GM19193 (cell line): ENCODE data around the gene RBBP5.

Source experiments
- POLR2A ChIP-seq: IDR thresholded peaks from 4 replicates; pipeline ENCODE4 v1.6.1; 2011; ENCODE audit not compliant: insufficient read depth, insufficient read length; ENCODE audit errors: extremely low read depth

The RBBP5 gene

DNA sequence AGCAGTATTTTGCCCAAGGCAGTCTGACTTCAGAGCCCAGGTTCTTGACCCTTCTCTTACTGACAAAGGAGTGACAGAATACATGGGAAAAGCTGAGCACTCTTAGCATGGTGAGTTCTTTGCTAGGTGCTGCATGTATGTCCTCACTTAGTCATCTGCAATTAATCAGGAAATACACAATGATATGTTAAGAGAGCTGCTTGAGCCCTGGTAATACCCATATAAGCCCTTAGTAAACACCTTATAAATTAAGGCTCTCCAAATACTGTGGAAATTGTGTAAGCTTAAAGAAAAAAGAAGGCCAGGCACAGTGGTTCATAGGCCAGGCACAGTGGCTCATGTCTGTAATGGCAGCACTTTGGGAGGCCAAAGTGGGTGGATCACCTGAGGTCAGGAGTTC is 23.5 kb downstream of the RBBP5 start:
- no peak for TF ChIP-seq POLR2A

DNA sequence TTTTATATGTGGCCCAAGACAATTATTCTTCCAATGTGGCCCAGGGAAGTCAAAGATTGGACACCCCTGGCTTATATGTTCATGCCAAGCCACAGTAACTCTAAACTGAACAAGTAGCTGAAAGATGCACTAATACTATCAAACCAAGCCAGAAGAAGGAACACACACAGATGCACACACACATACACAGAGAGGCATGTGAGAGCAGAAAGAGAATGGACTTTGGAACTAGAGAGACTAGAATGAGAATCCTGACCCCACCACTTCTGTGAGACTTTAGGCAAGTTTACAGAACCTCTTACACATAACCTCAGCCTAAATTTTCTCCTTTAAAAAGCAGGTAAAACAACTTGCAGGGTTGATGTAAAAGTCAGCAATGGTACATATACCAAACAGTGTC is 26.4 kb downstream of the RBBP5 start:
- no peak for TF ChIP-seq POLR2A

DNA sequence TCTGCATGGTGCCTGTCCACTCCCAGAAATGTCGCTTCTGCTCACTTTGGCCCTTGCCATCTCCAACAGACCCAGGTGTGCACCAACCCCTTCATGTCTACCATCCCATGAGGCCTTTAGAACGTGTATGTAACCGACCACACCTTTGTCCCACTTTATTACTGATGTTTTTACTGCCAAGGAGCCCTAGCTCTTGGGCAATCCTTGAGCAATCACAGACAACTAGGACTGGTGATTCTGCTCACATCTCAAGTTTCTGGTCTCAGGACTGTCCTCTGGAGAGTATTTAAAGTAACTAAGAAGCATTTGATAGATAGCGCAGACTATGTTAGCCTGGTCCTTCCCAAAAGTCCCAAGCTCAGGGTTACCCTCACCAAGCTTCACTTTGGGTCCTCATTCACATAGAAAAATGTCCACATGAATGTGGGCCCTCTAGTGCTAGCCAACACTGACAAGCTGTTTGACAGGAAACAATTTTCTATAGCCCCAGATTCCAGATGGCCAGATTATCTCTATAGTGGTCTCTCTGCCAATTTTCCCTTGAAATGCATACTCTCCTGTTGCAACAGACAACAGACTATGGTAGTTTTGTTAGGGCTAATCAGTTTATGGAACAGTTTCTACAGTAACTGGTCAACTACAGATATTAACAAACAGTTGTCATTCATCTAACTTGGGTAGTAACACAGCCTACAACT is 30.6 kb downstream of the RBBP5 start:
- TF ChIP-seq POLR2A = no peak

DNA sequence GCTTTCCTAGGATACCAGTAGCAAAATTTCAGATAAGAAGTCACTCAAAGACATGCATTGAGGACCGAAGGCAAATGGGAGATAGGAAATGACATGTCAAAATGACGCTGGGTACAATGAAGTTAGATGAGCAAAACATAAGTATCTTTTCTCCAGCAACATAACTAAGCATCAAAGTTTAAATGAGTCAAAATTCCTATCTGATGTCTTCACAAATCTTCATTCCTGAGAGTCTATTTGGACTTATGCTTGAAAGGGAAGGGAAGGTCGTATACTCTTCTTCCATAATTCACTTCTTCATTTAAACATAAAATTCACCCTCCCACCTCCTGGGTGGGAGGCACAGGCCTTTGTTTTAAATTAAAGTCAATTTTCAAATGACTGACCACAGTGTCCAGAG is 33.4 kb downstream of the RBBP5 start:
- TF ChIP-seq POLR2A = no peak

DNA sequence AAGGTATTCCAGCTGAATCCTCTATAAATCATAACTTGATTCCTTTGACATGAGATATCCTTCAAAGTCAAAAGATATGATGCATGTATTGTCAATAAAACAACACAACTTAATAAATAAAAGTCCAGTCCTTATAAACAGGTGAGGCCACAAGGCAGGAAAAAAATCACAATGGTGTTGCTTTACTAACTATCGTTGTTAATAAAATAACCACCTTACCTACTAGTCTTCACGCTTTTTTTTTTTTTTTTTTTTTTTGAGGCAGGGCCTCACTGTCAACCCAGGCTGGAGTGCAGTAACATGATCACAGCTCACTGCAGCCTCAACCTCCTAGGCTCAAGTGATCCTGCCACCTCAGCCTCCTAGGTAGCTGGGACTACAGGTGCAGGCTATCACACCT is 37.4 kb downstream of the RBBP5 start, which contains the start of gene TMEM81:
Gene TMEM81 (minus strand): TSS at position 101 of the 400 bp plus-strand sequence. CDS start 140 bp downstream, outside the sequence.
- TF ChIP-seq POLR2A = no peak

DNA sequence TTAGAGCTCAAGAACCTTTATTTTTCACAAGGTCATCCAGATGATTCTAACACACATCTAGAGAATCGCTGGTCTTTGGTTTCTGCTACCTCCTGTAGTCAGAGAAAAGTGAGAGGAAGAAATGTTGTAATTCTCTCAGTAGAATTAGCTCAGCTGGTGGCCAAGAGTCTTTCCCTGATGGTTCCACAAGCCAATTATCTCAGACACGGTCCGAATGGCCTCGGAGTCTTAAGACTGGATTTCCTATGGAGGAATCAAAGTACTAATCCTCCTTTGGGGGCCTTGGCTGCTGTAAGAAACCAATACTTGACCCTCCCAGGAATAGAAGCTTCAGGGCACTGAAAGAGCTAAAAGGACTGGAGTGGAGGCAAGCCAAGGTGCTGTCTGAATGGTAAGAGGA is 39.3 kb downstream of the RBBP5 start:
- TF ChIP-seq POLR2A = no peak

DNA sequence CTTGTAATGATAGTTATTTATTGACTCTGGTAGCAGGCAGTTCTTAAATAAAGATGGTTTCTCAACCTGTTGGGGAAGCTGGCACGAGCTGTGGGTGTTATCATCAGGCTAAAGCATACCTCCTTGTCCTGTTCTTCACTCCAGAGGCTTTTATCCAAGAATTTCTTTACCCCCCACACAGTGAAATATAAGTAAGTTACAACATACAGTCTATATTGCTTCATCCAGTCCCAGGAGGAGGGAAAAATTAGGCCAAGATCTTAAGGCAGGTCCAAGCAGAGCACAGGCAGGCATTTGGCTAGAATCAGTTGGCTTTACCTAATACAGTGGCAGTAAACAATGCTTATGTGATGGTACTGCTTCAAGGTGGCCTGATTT is 43.9 kb downstream of the RBBP5 start:
- TF ChIP-seq POLR2A = no peak

DNA sequence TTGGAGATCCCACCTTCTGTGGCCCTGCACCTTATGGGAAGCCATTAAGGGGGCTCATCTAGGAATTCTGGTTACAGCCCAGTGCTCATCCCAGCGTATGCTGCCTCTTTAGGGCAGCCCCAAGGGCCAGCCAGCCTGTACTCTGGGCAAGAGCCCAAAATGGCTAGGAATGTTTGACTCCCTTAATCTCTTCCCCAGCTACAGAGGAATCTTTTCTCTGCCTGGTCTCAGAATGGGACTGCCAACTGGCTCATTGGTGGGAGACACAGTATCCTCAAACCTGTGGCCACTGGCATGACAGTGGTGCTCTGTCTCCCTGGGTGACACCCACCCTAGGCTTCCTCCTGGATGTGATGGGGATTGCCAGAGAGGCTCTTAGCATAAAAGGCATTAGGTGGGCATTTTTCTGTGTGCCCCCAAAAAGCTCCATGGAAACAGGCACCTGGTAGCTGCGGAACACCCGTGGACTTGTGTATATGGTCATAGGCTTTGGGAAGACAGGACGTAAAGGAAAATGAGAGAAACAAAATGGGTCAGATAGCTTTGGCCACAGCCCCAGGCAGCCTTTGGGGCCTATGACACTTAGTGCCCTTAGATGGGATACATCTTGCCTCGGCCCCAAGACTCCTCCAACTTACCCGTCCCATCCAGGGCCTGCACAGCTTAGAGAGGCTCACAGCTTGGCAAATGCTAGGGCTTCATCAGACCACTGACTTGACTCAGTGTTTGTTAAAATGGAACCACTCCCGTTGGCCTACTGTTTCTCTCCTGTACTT is 44.4 kb downstream of the RBBP5 start:
- TF ChIP-seq POLR2A = no peak

DNA sequence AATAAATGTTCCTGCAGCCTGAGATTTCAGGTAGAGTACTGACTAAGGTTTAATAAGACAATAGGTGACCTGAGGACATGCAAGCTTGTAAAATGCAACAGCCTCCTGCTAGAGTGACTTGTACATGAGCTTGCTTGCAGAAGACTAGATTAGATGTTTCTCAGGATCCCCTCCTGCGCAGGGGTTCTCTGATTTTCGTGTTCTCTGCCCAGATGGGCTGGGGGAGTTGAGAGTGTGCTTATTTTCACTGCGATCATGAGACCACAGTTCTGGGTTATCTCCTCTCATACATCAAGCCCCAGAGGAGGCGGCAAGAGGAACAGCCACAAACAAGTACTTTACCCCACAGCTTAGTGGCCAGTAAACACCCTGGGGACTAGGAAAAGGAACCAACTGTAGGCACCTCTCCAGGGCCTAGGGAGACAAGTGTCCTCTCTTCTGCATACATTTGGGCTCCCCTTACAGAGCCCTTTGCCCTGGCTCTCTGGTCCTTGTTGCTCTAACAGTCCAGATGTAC is 45.5 kb downstream of the RBBP5 start:
- no peak for TF ChIP-seq POLR2A

DNA sequence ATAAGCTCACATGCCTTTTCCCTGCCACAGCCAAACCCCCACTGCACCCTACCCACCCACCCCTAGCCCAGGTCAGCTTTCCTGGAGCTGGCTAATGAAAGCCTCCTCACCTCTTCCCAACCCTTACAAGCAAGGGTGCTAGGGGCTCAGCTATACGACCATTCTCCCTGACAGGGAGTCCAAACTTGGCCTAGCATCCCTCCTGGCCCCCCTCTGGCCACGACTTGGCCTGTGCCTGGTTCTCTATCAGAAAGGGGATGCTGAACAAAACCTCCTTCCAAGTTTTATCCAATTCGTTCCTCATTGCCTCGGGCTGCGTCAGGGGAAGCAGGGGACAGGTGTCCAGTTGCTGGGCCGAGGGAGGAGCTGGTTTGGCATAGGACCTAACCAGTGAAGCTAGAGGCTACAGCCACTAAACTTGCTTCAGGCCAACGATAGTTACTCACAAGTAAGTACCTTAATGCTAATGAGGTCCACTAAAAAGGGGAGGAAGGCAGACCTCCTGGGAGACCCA is 46.1 kb downstream of the RBBP5 start:
- no peak for TF ChIP-seq POLR2A

DNA sequence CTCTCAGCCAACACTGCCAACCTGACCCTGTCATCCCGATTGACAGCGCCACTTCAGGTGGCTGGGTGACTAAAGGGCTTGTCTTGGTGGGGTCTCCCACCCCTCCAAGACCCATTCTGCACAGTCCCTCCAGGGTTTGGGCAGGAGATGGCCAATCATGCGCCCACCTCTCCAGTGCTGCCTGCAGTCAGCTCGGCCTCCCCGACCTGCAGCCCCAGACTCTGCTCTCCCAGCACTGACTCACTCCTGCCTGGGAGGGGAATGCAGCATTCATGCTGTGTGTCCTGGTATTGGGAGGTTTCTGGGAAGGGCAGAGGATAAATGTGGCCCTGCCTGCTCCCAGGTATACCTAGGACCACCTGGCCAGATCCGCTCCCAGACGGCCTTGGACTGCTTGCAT is 47.3 kb downstream of the RBBP5 start:
- no peak for TF ChIP-seq POLR2A

DNA sequence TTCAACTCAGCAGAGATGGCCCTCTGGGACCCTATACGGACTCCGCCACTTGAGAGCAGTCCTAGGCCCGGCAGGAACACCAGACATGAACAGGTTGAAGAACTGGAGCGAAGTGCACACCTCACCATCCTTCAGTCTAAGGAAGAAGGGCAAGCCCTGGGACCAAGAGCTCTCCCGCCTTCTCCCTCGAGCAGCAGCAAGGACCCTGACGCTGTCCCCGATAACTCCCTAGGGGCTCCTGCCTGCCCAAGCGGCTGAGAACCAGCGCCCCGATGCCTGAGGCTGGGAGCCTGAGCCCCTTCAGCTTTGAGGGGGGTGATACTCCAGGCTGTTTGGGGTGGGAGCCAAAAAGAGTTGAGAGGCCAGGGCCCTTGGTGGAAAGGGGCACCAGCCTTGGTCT is 47.7 kb downstream of the RBBP5 start:
- no peak for TF ChIP-seq POLR2A

DNA sequence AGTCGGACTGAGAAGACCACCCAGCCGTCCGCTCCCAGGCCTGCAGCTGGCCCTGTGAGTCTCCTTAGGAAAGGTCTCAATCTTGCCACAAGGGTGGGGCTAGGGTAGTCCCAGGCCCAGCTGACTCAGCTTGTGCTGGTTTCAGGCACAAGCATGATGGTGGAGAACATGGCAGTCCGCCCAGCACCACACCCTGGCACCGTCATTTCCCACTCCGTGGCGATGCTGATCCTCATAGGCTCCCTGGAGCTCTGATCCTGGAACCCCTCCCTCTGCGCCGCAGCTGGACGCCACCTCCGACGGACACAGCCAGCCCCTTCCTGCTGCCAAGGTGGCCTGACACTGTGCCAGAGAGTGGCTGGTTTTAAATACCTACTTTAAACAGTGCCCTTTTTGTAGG is 48.3 kb downstream of the RBBP5 start:
- no peak for TF ChIP-seq POLR2A

DNA sequence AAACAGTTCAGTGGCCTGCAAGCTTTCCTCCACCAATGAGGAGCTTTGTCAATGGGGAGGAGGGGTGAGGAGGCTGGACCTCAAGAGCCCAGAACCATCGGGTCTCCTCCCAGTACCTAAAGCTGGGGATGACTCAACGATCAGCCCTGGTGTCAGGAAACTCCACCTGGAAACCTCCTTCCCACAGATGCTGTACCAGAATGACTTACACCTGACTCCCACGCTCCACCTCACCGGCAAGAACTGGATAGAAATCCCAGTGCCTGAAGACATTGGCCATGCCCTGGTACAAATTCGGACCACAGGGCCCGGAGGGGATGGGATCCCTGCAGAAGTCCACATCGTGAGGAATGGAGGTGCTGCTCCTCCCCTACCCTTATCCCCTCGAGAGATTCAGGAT is 48.9 kb downstream of the RBBP5 start:
- TF ChIP-seq POLR2A = no peak

DNA sequence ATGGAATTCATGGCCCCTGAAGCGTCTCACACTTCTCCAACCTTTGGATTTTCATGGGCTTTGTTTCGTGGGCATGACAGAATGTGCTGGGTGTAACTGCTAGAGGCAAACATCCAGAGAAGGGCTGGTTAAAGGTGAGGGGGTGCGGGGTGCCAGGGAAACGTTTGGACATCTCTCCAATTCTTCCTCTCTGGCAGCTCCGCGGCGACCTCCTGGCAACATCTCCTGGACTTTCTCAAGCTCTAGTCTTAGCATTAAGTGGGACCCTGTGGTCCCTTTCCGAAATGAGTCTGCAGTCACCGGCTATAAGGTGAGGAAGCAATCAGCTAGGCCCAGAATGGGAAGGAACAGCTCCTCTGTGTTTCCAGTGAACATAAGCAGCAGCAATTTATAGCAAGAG is 49.5 kb downstream of the RBBP5 start:
- no peak for TF ChIP-seq POLR2A

DNA sequence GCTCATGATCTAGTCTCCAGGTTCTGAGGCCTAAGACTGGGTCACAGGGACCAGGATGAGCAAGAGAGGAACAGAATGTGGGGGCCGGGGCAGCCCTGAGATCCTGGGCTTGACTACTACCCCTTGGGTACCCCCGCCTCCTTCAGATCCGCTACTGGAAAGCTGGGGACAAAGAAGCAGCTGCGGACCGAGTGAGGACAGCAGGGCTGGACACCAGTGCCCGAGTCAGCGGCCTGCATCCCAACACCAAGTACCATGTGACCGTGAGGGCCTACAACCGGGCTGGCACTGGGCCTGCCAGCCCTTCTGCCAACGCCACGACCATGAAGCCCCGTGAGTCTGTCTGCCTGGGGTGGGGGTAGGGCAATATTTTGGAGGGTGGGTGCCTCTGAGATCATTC is 50.0 kb downstream of the RBBP5 start:
- TF ChIP-seq POLR2A = no peak
